ENCODE results near the gene LRRFIP1.

Gene LRRFIP1

DNA sequence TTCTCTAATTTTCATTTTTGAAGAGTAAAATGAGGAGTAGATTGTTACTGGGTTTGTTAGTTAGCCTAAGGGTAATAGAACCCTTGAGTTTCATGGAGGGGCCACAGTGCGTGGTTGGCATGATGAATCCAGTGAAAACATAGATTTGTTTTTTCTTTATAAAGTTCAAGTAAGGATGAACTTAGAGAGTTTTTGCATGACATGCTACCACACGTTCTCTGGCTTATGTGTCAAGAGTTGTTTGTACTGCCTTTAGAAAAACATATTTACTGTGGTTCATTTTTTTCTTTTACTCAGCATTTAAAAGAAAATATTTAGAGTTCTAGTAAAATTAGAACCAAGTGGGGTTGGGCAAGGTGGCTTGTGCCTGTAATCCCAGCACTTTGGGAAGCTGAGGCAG is 193.0 kb downstream of the LRRFIP1 start:
- no peak overlapping the region for H3K9ac ChIP-seq (ENCODE audit: low read depth in 1 of 2, low read length in 2 of 2)
- no peak overlapping the region for H3K27ac ChIP-seq (ENCODE audit: low read depth in 2 of 2, low read length in 2 of 2)
- no peaks in the 10 kb centered on the region for H3K27me3 ChIP-seq (ENCODE audit: control insufficient read depth in 2 of 2, insufficient read depth in 2 of 2, low read length in 2 of 2)
- H3K9me3 ChIP-seq (ENCODE audit: control insufficient read depth in 2 of 2, low read length in 2 of 2), result no peaks in the 10 kb centered on the region
- no peaks in the 10 kb centered on the region for H3K4me1 ChIP-seq (ENCODE audit: control insufficient read depth in 2 of 2, insufficient read depth in 2 of 2, low read length in 2 of 2)
- no peaks in the 10 kb centered on the region for H3K36me3 ChIP-seq (ENCODE audit: control insufficient read depth in 2 of 2, insufficient read depth in 2 of 2, low read length in 2 of 2)
- H3K4me3 ChIP-seq (ENCODE audit: low read length in 2 of 2), result no peak overlapping the region

DNA sequence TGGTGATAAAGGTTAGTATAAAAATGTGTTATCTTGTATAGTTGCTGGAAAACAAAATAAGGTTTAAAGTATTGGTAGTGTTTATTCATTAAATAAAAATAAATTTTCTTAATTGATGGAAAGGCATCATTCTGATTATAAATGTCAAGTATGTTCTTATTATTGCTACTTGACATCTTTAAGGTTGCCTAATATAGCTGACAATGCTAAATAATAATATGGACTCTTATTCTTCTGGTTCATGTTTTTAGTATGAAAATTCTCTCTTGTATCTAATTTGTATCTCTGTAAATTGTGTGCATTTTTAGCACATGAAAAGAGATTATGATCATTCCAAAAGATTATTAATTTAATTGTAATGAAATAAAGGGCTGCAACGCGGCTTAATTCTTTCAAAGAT is 196.2 kb downstream of the LRRFIP1 start:
- no peak overlapping the region for H3K4me3 ChIP-seq (ENCODE audit: low read length in 2 of 2)
- no peak overlapping the region for H3K9ac ChIP-seq (ENCODE audit: low read depth in 1 of 2, low read length in 2 of 2)
- H3K4me1 ChIP-seq (ENCODE audit: control insufficient read depth in 2 of 2, insufficient read depth in 2 of 2, low read length in 2 of 2), result no peaks in the 10 kb centered on the region
- no peaks in the 10 kb centered on the region for H3K9me3 ChIP-seq (ENCODE audit: control insufficient read depth in 2 of 2, low read length in 2 of 2)
- H3K27me3 ChIP-seq (ENCODE audit: control insufficient read depth in 2 of 2, insufficient read depth in 2 of 2, low read length in 2 of 2), result no peaks in the 10 kb centered on the region
- H3K36me3 ChIP-seq (ENCODE audit: control insufficient read depth in 2 of 2, insufficient read depth in 2 of 2, low read length in 2 of 2), result no peaks in the 10 kb centered on the region
- no peak overlapping the region for H3K27ac ChIP-seq (ENCODE audit: low read depth in 2 of 2, low read length in 2 of 2)

DNA sequence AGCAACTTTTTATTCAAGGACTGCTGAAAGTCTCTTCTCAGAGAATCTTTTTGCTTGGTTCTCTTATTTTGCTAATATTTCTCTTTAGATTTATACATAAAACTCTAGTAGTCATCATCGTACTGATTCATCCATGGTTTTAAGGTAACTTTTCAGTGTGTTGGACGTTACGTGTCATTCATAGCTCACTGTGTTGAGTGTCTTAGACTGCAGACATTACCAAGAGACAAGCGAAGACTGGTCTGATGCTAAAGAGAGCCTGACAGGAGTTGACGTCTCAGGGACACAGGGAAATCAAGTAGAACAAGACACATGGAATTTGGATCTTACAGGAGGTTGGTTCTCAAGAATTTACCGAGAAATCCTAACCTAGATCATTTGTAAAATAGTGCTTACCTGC is 196.7 kb downstream of the LRRFIP1 start:
- Histone ChIP-seq H3K4me1 (ENCODE audit: control insufficient read depth in 2 of 2, insufficient read depth in 2 of 2, low read length in 2 of 2) (no peaks in the 10 kb centered on the region), H3K9ac (ENCODE audit: low read depth in 1 of 2, low read length in 2 of 2) (no peak overlapping the region), H3K27me3 (ENCODE audit: control insufficient read depth in 2 of 2, insufficient read depth in 2 of 2, low read length in 2 of 2) (no peaks in the 10 kb centered on the region), H3K36me3 (ENCODE audit: control insufficient read depth in 2 of 2, insufficient read depth in 2 of 2, low read length in 2 of 2) (no peaks in the 10 kb centered on the region), H3K27ac (ENCODE audit: low read depth in 2 of 2, low read length in 2 of 2) (no peak overlapping the region), H3K4me3 (ENCODE audit: low read length in 2 of 2) (no peak overlapping the region), H3K9me3 (ENCODE audit: control insufficient read depth in 2 of 2, low read length in 2 of 2) (no peaks in the 10 kb centered on the region)

DNA sequence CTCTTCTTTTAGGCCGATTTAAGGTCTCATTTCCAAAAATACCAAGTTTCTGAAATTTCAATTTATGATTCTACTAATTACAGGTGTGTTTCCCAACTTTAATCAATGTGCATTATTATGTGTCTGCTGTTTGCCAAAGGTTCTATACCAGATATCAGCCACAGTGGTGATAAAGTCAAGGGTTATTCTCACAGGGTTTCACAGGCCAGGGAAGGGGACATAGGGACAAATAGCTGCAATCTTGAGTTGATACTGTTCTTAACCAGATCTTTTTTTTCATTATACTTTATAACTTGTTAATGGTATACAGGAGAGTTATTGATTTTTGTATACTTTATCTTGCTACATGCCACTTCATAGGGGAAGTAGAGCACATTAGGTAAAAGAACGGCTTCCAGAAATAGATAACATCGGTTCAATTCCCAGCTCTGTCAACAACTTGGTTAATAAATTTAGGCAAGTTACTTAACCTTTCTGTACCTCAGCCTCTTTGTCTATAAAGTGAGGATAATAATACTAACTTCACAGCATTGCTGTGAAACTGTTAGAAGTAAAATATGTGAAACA is 200.1 kb downstream of the LRRFIP1 start:
- H3K4me1 ChIP-seq (ENCODE audit: control insufficient read depth in 2 of 2, insufficient read depth in 2 of 2, low read length in 2 of 2), result no peaks in the 10 kb centered on the region
- H3K9ac ChIP-seq (ENCODE audit: low read depth in 1 of 2, low read length in 2 of 2), result no peak overlapping the region
- no peak overlapping the region for H3K27ac ChIP-seq (ENCODE audit: low read depth in 2 of 2, low read length in 2 of 2)
- no peak overlapping the region for H3K4me3 ChIP-seq (ENCODE audit: low read length in 2 of 2)
- H3K9me3 ChIP-seq (ENCODE audit: control insufficient read depth in 2 of 2, low read length in 2 of 2), result no peaks in the 10 kb centered on the region
- no peaks in the 10 kb centered on the region for H3K27me3 ChIP-seq (ENCODE audit: control insufficient read depth in 2 of 2, insufficient read depth in 2 of 2, low read length in 2 of 2)
- no peaks in the 10 kb centered on the region for H3K36me3 ChIP-seq (ENCODE audit: control insufficient read depth in 2 of 2, insufficient read depth in 2 of 2, low read length in 2 of 2)
